Loucy (cell line): ENCODE measurements around the gene NRXN3.

Experiments
- H2AFZ ChIP-seq: fragments of 200-600 bp; sonication (generic); 2 replicates; pipeline ENCODE4 v1.6.0; 2016; ENCODE audit warnings: antibody characterized with exemption, mild to moderate bottlenecking, low read length, moderate library complexity
- H3F3A ChIP-seq: fragments of 200-600 bp; 2 replicates; pipeline ENCODE4 v1.6.0; 2016; ENCODE audit warnings: antibody characterized with exemption, low read depth, mild to moderate bottlenecking
- H3K27me3 ChIP-seq: fragments of 200-600 bp; sonication (generic); 2 replicates; pipeline ENCODE4 v1.6.1; 2014; ENCODE audit warnings: low read length, mild to moderate bottlenecking; ENCODE audit not compliant: insufficient read depth, poor library complexity, severe bottlenecking
- H3K36me3 ChIP-seq: fragments of 200-600 bp; sonication (generic); 2 replicates; pipeline ENCODE4 v1.6.1; 2016; ENCODE audit warnings: low read length; ENCODE audit not compliant: insufficient read depth
- H3K4me1 ChIP-seq: fragments of 200-600 bp; sonication (generic); 2 replicates; pipeline ENCODE4 v1.5.1; 2014; ENCODE audit warnings: low read length, mild to moderate bottlenecking; ENCODE audit not compliant: insufficient read depth, poor library complexity, severe bottlenecking
- H3K4me2 ChIP-seq: fragments of 200-600 bp; sonication (generic); 2 replicates; pipeline ENCODE4 v1.6.0; 2014; ENCODE audit warnings: antibody characterized with exemption, low read length, low read depth, mild to moderate bottlenecking; ENCODE audit not compliant: poor library complexity, severe bottlenecking
- H3K4me3 ChIP-seq: fragments of 200-600 bp; sonication (generic); 2 replicates; pipeline ENCODE4 v1.5.1; 2014; ENCODE audit warnings: low read length, mild to moderate bottlenecking, mixed read lengths; ENCODE audit not compliant: poor library complexity, severe bottlenecking
- H3K79me2 ChIP-seq: fragments of 200-600 bp; sonication (generic); 2 replicates; pipeline ENCODE4 v1.6.1; 2014; ENCODE audit warnings: low read length; ENCODE audit not compliant: insufficient read depth
- H3K9ac ChIP-seq: fragments of 200-600 bp; sonication (generic); 2 replicates; pipeline ENCODE4 v1.6.0; 2014; ENCODE audit warnings: mild to moderate bottlenecking, low read depth, low read length, moderate library complexity; ENCODE audit not compliant: poor library complexity, severe bottlenecking
- H3K9me2 ChIP-seq: fragments of 200-600 bp; sonication (generic); replicated peaks from 2 replicates; pipeline ENCODE4 v1.6.1; 2016; ENCODE audit warnings: low read depth, low read length, mixed read lengths
- H3K9me3 ChIP-seq: fragments of 200-600 bp; sonication (generic); 2 replicates; pipeline ENCODE4 v1.6.1; 2014; ENCODE audit warnings: mild to moderate bottlenecking, antibody characterized with exemption, low read length, low read depth; ENCODE audit not compliant: insufficient read depth
- H4K20me1 ChIP-seq: fragments of 200-600 bp; sonication (generic); 2 replicates; pipeline ENCODE4 v1.6.0; 2014; ENCODE audit warnings: antibody characterized with exemption, low read length, mild to moderate bottlenecking; ENCODE audit not compliant: insufficient read depth, poor library complexity, severe bottlenecking
- CTCF ChIP-seq: fragments of 200-600 bp; sonication (generic); conservative IDR thresholded peaks from 2 replicates; pipeline ENCODE4 v1.5.1; 2014; ENCODE audit warnings: mild to moderate bottlenecking, antibody characterized with exemption, low read length
- EZH2phosphoT487 ChIP-seq: fragments of 200-600 bp; IDR thresholded peaks from 2 replicates; pipeline ENCODE4 v1.6.1; 2018; ENCODE audit warnings: antibody characterized with exemption, mild to moderate bottlenecking, moderate library complexity, borderline replicate concordance

NRXN3 gene

DNA sequence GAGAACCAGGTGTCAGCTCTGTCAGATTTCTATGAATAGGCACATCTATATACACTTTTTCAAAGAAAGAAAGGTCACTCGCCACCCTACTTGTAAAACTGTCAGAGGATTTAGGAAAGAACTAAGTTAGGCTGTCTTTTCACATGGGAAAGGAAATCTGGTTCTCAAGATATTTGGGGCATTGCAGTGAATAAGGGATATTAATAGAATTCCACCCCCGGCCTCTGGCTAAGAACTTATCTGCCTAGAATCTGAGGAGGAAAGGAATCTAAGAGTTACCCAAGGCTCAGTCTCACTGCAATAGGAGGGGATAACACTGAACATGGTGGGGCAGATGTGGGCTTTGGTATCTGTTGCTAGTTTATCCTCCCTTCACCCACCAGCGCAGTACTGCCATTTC, 677.6 kb downstream of the NRXN3 start:
- Histone ChIP-seq H3K79me2 (no peaks in the 10 kb centered on the region), H3K36me3 (no peaks in the 10 kb centered on the region), H3K27me3 (no peaks in the 10 kb centered on the region), H3K4me1 (no peaks in the 10 kb centered on the region), H4K20me1 (no peaks in the 10 kb centered on the region), H2AFZ (no peak overlapping the region), H3K9ac (no peak overlapping the region), H3K9me2 (no peaks in the 10 kb centered on the region), H3F3A (no peaks in the 10 kb centered on the region), H3K9me3 (no peaks in the 10 kb centered on the region), H3K4me2 (no peak overlapping the region), H3K4me3 (no peak overlapping the region)
- TF ChIP-seq CTCF (no peak), EZH2phosphoT487 (no peak)

DNA sequence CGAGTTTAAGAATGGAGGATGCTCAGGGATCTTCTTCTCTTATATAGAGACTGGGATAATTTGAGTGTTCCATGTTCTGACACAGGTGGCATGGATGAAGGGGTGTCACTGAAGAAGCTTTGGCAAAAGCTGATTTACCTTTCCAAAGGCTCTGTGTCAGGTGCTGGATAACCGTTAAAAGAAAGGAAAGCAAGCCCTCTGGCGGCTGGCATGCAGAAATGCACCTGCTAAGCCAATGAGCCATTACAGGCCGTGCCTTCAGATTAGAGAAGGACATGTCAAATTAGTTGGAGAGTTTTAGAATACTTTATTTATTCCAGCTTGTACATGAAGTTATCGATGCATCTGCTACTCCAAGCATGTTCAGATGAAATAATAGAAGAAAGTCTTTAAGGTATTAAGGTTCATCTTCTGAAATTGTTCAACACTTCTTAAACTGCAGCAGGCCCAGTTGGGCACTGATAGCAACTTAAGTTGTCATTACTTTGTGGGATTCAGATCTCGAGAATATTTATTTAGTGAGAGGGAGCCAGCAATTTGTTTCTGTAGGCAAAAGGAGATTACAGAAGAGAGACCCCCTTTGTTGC, 678.2 kb downstream of the NRXN3 start:
- Histone ChIP-seq H3K9ac (no peak overlapping the region), H3F3A (no peaks in the 10 kb centered on the region), H3K4me1 (no peaks in the 10 kb centered on the region), H3K9me2 (no peaks in the 10 kb centered on the region), H4K20me1 (no peaks in the 10 kb centered on the region), H3K36me3 (no peaks in the 10 kb centered on the region), H3K79me2 (no peaks in the 10 kb centered on the region), H2AFZ (no peak overlapping the region), H3K4me3 (no peak overlapping the region), H3K9me3 (no peaks in the 10 kb centered on the region), H3K4me2 (no peak overlapping the region), H3K27me3 (no peaks in the 10 kb centered on the region)
- no peak for TF ChIP-seq EZH2phosphoT487
- TF ChIP-seq CTCF: peak; percentile 90

- Histone ChIP-seq H3F3A (no peaks in the 10 kb centered on the region), H3K4me1 (no peaks in the 10 kb centered on the region), H4K20me1 (no peaks in the 10 kb centered on the region), H3K36me3 (no peaks in the 10 kb centered on the region), H3K79me2 (no peaks in the 10 kb centered on the region), H3K9me2 (no peaks in the 10 kb centered on the region), H3K27me3 (no peaks in the 10 kb centered on the region), H2AFZ (no peak overlapping the region), H3K9me3 (no peaks in the 10 kb centered on the region), H3K4me2 (no peak overlapping the region), H3K4me3 (no peak overlapping the region), H3K9ac (no peak overlapping the region)
- TF ChIP-seq EZH2phosphoT487: no peak
- TF ChIP-seq CTCF: no peak
Measured at GRCh38 chr14:78849952-78850351, 679.8 kb downstream of the NRXN3 start.
